Astrocyte of the cerebellum (primary cell): ENCODE results near the gene RAI2.

Experiments used
- DNase-seq: peaks from one replicate; pipeline ENCODE4 v3.0.0-alpha.2; 2011; ENCODE audit warnings: low read depth
- H3K4me3 ChIP-seq: 2 replicates; pipeline ENCODE4 v1.5.1; 2011; ENCODE audit warnings: mild to moderate bottlenecking, low read depth, low read length, moderate library complexity
- CTCF ChIP-seq: IDR thresholded peaks from 2 replicates; pipeline ENCODE4 v1.5.1; 2012; ENCODE audit warnings: low read length, low read depth, moderate library complexity, mild to moderate bottlenecking; ENCODE audit errors: missing control alignments
- in situ Hi-C: cut with HindIII; loops from 2 replicates; pipeline ENCODE4 v1.10.0; 2017; ENCODE audit warnings: low sequenced_read_pairs

RAI2 gene

DNA sequence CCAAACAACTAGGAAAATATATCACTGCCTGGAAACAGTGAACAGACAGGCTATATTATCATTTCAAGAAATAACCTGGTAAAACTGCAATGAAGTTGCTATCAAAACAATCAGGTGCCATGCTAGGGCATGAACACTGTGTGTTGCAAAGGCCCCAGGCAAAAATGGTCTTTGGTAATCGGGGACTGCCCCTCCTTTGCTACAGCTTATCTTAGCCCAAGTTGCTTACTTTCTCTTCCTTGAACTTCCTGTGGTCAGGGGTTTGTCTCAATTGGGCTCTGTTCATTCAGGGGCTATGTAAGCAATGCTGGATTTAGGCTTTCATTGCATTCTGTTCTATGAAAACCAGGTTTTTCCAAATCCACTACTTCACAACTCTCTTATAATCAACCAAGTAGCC lies 93.4 kb downstream of the RAI2 start:
- in situ Hi-C loops: no loop called here
- no peak for TF ChIP-seq CTCF
- H3K4me3 ChIP-seq: no peak overlapping the region
- DNase-seq: no peak

GRCh38 chrX:17759990-17760389 lies 101.1 kb downstream of the RAI2 start:
- no peak for DNase-seq
- in situ Hi-C loops: no loop called here
- H3K4me3 ChIP-seq: no peak overlapping the region
- no peak for TF ChIP-seq CTCF

DNA sequence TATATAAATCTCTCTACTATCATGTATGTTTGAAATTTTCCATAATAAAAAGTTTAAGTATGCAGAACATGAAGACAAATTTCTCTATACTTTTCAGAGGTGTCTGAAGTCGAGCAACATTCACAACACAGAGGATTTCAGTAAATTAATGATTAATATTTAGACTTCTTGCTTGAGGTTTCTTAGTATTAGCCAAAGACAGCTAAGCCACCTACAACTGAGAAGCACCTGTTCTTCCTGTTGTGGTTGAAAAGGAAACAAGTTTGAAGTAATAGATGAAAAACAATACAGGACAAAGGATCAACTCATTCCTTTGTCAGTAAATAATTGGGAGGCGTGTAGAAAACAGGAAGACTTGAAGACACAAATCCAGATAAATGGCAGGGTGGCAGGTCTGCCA lies 102.7 kb downstream of the RAI2 start:
- in situ Hi-C loops: no loop called here
- H3K4me3 ChIP-seq: no peak overlapping the region
- DNase-seq: no peak
- TF ChIP-seq CTCF: no peak

- no peak overlapping the region for H3K4me3 ChIP-seq
- DNase-seq: no peak
- in situ Hi-C loops: no loop called here
- no peak for TF ChIP-seq CTCF
Measured at GRCh38 chrX:17750436-17750835, 110.7 kb downstream of the RAI2 start.
